ENCODE results near the gene SYNGR3.

DNA sequence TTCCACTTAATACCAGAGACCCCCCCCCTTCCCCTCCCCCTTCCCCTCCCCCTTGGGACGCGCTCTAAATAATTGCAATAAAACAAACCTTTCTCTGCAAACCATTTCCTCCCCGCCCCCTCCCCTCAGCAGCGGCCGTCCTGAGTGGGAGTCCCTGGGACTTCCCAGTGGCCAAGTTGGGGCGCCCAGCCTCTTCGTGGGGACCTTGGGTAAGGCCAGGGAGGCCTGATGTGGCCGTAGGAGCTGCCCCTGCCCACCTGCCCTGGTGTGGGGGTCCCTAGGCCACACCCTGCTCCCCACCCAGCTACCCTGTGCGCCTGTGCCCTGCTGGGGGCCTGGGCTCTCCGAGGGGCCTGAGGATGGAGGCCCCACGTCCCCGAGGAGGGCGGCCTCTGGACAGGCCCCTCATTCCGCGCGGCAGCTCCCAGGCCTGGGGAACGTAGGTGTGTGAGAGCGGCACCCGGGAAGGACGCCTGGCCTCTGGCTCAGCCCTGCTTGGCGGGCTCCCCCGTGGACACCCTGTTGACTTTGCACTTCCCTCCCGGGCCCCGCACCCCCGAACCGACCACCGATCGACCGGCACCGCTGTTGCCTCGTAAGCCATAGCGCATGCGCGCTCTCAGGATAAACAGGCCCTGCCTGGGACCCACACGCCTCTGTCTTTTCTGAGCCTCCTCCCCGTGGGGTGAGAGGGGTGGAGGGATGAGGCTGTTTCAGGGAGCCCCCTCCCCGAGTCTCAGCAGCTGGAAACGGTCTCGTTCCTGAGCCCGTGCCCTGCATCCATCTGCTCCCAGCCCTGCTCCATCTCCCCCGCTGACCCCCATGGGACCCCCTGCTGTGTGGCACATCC is 48.8 kb downstream of the SYNGR3 start:
- TF ChIP-seq, protein P1, sequence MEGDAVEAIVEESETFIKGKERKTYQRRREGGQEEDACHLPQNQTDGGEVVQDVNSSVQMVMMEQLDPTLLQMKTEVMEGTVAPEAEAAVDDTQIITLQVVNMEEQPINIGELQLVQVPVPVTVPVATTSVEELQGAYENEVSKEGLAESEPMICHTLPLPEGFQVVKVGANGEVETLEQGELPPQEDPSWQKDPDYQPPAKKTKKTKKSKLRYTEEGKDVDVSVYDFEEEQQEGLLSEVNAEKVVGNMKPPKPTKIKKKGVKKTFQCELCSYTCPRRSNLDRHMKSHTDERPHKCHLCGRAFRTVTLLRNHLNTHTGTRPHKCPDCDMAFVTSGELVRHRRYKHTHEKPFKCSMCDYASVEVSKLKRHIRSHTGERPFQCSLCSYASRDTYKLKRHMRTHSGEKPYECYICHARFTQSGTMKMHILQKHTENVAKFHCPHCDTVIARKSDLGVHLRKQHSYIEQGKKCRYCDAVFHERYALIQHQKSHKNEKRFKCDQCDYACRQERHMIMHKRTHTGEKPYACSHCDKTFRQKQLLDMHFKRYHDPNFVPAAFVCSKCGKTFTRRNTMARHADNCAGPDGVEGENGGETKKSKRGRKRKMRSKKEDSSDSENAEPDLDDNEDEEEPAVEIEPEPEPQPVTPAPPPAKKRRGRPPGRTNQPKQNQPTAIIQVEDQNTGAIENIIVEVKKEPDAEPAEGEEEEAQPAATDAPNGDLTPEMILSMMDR (IDR thresholded peaks at IDR 0.05; ENCODE audit: low read depth, low read length, poor library complexity, severe bottlenecking) = no peak
- TF ChIP-seq EZH2phosphoT487 (IDR thresholded peaks at IDR 0.05; ENCODE audit: borderline replicate concordance, low read length) = no peak
